GM18873 (cell line): ENCODE measurements around the gene ATP5ME.

Experiments
- ATAC-seq: cut with Tn5 transposase; IDR thresholded peaks from one replicate; pipeline ENCODE4 v1.9.1; 2021; ENCODE audit warnings: mild to moderate bottlenecking, moderate library complexity, moderate number of reproducible peaks; ENCODE audit not compliant: unreplicated experiment, low FRiP score

The ATP5ME gene

DNA sequence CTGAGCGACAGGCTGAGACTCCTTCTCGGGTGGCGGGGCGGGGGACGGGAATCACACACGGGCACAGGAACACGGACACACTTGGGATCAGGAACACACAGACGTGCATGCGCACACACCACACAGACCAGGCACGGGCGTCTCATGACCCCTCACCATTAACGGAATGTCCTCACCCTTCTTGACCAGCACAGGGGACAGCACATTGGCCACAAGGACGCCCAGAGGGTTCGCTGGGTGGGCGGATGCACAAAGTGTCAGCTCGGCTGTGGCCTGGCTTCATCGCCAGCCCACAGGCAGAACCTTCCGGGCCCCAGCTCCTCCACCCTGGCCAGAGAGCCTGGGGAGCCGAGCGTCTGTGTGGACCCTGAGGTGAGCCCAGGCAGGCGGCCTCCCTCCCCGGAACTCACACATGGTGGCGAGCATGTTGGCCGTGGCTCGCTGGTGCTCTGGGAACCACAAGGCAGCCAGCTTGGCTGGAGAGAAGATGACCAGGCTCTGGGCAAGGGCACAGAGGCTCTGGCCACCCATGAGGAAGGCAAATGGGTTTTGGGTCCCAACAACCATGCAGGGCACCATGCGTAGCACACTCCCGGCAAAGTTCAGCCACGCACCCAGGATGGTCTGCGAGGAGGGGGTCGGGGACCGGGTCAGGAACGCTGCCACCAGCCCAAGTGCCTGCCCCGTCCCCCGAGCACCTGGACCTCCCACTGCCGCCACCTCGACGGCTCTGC, 11.8 kb upstream of the ATP5ME start:
- no peak for ATAC-seq

DNA sequence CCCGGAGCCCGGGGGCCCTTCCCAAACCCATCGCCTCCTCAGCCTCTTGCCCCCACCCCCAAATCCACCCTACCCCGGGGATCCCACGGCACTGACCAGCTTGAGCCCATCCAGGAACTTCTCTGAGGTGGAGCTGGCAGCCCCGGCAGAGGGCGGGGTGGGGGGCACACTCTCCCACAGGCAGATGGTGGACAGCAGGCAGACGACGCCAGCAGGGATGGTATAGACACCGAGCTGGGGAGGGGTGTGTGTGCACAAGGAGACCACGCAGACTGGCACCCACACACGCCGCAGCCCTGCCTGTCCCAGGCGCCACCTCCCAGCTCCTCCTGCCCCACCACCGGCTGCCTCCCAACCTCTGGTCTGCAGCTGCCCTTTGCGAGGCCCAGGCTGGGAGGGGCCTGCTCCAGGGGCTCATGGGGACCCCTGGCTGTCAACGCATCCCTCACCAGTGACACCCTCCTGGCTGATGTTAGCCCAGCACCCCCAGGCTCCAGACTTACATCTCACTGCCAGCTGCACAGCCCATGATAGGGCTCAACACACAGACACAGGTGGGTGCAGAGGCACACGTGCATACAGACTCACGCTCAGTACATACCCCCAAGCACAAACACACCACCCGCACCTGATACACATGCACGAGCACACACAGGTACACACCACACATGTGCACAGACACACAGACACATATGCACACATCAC, 10.7 kb upstream of the ATP5ME start:
- ATAC-seq = no peak

DNA sequence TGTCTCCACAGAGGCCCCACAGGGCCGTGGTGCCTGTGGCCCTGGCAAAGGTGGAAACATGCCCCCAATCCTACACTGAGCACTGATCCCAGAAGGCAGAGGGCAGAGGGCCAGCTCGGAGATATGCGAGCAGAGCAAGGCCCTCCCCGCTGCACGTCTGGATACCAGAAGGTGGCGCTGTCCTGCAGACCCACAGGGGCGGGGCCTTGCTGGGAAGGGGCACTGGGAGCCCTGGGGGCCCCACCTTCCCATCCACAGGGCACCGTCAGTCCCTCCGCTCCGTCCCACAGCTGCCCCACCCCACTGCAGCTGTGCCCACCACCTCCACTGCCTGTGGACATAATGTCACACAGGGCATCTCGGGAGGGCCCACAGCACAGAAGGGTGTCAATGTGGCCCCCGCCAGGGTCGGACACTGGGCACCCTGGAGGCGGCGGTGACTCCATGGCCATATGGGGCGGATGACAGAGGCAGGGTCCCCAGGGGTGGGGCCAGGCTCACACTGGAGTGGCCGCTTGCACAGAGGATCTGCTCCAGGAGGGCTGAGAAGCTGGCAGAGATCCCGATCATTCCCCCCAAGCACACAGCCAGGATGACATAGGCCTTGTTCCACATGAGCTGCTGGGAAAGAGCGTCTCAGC, 10.0 kb upstream of the ATP5ME start:
- no peak for ATAC-seq

DNA sequence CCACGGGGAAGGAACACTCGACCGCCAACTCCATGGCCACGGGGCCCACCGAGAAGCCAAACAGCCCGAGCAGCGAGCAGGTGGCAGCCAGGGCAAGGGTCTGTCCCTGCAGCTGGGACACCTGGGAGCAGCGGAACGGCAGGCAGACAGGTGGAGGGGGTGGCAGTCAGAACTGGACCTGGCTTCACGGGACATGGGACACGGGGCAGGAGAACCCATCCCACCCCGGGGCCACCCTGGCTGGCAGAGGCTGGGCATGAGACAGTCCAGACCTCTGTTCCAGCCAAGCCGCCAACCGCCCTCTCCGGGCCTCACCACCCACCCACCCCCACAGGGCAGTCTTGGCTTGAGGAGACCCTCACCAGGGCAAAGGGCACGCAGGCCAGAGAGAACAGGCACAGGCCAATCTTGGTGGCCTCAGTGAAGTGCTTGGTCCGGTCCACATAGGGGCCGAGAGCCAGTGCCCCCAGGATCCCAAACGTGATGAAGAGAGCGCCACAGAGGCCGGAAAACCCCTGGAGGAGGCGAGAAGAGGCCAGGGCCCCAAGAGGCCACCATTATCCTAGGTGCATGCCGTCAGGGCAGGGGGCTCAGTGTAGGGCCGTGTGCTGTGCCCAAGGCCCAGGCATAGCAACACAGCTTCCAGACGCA, 9.3 kb upstream of the ATP5ME start:
- no peak for ATAC-seq

DNA sequence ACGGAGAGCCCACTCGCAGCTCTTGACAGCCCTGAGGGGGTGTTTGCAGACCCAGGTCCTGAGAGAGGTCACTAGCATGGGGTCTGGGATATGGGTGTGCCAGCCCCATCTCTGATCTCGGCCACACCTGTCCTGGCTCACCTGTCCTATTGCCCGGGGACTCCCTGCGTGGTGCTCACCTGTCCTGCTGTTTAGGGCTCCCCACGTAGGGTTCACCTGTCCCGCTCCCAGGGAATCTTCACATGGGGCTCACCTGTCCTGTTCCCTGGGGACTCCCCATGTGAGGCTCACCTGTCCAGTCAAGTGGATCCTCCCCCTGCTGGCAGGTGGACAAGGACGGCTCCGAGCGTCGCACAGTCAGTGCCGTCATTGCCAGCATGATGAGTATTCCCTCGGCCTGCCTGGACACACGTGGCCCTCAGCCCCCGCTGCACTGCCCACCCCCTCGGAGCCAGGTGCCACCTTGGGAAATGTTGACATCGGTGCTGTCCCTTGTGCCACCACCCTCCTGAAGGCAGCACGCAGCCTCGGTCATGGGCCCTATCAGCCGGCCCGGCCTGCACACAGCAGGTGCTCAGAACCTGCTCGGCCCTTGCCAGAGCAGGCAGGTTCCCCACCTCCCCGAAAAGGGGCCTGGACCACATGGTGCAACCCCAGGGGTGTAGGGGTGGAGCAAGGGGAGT, 8.6 kb upstream of the ATP5ME start:
- ATAC-seq = no peak

DNA sequence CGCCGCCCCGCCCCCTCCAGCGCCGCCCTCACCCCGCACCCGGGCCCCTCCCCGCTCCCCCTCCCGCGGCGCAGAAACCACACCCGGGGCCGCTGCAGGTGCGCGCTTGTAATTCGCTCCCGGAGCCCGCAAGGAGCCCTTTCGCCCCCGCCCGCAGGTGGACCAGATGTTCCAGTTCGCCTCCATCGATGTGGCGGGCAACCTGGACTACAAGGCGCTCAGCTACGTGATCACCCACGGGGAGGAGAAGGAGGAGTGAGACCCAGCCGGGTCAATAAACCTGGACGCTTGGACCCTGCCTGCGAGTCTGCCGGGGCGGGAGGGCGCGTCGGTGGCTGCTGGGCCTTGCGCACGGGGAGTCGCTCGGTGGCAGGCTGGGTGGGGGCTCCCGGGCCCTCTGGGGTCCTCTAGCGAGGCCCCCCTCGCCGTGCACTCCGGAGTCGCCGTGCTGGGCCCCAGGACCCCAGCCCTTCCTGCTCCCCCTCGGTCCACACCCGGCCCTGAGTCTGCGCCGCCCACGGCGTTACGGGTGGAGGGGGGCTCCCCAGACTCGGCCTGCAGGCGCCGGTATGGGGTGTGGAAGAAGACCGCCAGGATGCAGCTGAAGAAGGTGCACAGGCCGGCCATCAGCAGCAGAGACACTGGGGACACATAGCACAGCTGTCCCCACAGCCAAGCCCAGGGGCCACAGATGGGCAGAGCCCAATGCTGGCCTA, 7.8 kb upstream of the ATP5ME start:
- no peak for ATAC-seq

DNA sequence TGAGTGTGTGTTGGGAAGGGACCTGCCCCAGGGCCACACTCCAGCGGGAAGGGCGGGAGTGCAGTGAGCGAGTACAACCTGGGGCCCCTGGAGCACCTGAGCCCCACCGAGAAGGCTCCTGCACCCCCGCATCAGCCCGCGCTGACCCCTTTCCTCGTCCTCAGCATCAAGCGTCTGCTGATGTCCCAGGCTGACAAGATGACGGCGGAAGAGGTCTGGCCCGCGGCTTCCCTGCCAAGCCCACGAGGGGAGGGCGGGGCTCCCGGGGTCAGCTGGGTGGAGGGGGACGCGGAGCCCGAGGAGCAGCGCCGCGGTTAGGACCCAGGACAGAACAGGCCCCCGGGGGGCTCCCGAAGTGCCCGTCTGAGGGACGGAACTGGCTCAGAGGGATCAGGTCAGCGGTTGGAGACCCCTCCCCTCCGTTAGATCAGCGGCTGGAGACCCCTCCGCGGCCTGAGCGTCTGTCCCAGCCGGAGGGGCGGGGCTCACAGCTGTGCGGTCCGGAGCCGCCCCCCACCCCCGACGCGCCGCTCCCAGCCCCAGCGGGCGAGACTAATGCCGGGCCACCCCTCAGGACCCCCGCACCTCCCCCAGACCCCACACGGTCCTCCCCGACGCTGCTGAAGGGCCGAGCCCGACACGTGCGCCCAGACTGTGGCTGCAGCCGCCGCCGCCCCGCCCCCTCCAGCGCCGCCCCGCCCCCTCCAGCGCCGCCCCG, 7.0 kb upstream of the ATP5ME start:
- no peak for ATAC-seq

DNA sequence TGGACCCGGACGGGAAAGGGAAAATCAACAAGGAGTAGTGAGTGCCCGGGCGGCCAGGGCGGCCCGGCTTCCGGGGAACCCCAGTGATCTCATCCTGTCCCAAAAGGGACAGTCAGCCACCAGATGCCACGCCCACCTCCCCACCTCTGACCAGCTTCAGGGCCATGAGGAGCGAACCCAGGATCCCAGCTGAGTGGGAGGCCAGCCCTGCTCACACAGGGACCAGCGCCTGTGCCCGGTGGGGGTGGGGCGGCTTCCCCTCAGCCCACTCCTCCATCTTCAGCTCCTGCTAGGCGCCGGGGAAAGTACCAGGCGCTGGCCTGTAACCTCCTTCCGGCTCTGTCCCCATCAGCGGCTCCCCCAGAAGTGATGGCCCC, 6.5 kb upstream of the ATP5ME start:
- ATAC-seq = no peak

DNA sequence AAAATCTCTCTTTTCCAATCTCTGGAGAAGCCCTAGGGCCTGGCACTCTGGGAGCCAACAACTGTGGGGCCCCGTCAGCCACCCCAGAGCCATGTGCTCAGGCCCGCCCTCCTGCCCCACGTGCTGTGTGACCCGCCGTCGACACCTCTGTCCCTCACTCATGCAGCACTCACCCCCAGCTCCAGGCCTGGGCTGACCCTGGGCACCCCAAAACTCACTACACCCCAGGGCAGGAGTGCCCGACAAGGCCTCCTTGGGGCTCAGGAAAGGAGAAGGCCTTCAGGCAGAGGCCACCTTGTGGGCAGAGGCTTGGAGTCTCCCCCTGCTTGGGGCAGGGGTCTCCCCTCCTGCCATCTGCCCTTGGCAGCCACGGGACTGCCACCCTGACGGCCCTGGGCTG, 6.0 kb upstream of the ATP5ME start:
- no peak for ATAC-seq

DNA sequence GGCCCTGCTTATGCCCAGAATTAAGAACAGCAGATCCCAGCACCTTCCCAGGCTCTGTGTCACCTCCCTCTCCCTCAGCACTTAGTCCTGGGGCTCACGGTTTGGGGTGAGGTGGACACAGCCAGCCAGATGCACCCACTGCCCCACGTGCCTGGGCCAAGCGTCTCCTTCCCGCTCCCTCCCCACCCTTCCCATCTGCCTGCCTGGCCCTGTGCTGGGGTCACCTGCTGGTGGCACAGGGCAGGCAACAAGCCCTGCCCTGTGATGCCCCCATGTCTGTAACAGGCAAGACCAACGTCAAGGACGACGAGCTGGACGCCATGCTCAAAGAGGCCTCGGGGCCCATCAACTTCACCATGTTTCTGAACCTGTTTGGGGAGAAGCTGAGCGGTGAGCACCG, 5.6 kb upstream of the ATP5ME start:
- ATAC-seq = no peak

DNA sequence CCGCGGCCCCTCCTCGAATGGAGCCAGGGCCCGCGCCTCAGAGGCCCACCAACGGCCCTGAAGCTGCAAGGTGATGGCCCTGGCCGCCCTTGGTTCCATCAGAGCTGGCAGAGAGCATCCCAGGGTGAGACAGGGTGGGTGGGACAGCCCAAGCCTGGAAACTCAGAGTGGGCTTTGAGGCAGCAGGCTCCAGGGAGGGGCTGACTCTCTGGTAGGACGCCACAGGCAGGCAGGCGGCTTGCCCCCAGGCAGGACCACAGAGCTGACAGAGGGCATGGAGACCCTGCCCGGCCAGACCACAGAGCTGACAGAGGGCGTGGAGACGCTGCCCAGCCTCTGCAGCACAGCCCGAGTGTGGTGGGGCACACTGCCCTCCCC, 5.0 kb upstream of the ATP5ME start:
- no peak for ATAC-seq

DNA sequence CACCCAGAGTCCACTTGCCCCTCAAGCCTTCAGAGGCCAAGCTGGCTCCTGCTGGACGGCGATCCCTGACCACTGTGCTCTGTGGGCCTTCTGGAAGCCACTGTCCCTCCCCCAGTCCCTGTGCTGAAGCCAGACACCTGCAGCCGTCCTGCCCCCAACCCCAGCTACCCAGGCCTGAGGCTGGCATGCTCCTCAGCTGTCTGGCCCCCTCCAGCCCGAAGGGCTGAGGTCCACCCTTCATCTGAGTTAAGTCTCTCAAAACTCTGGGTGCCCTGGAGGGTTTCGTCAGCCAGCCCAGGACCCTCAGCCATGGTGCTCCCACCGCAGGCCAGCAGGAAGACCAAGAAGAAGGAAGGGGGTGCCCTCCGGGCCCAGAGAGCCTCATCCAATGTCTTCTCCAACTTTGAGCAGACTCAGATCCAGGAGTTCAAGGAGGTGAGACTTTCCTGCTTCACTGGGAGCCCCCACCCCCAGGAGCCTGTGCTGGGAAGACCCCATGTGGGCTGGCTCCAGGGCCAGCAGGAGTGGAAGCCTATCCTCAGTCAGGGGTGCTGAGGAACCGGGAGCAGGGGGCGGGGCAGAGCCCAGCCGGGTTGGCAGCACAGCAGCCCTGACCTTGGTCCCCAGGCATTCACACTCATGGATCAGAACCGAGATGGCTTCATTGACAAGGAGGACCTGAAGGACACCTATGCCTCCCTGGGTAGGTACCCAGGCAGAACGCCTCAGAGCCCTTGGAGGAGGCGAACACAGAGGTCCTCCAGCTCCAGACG, 4.4 kb upstream of the ATP5ME start:
- no peak for ATAC-seq

DNA sequence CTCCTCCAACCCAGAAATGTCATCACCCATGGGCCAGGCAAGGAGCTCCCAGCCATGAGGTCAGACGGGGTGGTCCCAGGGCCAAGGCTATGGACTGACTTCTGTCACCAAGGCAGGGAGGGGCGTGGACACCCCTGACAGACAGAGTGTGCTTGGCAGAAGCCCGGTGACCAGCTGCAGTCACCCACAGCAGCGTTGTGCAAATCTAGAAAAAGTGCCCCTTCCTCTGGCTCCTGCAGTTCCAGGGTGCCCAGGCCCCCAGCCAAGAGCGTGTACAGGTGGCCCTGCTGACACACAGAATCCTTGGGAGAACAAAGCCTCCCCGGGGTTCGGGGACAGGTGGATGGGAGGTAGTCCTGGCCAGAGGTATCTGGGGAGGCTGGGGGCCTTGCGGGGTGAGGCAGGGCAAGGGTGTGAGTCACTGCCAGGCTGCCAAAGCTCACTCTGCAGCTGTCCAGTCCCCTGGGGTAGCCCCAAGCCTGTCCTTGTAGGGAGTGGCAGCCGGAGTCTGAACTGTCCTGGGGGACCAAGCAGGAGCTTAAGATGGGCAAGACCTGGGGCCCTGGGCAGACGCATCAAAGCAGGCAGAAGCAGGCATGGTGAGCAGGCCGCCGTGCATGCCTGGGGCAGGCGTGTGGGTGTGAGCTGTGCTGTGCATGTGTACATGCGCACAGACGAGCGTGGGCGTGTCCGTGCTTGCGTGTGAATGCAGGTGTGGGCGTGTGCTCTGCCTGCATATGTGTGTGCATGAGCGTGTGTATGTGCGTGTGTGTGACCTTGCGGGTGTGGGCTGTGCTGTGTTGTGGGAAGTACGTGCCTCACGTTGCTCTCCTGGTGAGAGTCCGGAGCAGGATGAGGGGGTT, 3.6 kb upstream of the ATP5ME start:
- ATAC-seq = no peak

DNA sequence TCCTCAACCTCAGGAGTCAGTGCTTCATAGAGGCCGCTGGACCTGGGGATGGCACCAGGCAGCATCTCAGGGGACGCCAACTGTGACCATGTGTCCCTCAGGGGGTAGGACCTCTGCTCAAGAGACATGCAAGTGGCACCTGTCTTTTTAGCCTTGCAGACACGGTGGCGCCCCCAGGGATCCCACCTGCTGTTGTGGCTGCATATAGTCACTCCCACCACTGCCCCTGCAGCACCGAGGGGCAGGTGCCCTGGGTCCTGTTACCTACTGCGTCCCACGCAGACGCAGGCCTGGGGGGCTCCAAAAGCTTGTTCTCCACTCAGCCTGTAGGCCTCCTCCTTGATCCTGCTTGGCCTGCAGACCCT, 2.8 kb upstream of the ATP5ME start:
- no peak for ATAC-seq

DNA sequence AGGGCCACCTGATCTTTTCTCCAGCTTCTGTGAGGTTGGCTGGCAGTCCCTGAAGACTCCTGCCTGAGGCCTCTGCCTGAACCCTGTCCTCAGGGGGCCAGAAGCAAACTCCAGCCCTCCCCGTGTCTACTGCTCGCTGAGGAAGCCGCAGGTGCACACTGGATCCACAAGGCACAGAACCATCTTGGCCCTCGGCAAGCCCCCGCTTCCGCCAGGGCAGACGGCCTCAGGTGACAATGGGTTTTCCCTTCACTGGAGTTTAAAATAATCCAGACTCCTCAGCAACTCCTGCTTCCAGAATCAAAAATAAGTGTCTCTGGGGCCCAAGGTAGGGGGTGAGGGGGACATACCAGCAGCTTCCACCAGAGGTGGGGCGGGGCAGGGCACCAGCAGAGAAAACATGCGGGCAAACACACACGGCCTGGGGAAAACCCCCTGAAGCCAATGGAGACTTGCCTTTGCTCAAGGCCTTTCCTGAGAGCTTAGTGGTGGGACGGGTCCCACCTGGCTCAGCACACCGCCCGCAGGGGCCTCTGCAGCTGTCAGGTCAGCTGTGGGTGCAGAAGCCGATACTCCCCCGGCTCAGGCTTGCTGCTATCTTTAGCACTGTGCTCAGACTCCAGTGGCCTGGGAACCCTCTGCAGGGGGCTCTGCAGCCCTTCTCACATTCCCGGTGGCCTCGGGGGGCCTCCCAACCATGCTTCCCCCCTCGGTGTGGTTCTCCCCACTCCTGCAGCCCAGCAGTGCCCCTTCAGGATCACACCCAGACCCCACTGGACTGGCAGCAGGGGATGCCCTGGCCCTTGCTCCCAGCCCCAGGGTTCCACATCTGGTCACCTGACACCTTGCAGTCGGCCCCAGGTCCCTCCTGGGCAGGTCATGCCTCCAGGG, 2.1 kb upstream of the ATP5ME start:
- no peak for ATAC-seq

DNA sequence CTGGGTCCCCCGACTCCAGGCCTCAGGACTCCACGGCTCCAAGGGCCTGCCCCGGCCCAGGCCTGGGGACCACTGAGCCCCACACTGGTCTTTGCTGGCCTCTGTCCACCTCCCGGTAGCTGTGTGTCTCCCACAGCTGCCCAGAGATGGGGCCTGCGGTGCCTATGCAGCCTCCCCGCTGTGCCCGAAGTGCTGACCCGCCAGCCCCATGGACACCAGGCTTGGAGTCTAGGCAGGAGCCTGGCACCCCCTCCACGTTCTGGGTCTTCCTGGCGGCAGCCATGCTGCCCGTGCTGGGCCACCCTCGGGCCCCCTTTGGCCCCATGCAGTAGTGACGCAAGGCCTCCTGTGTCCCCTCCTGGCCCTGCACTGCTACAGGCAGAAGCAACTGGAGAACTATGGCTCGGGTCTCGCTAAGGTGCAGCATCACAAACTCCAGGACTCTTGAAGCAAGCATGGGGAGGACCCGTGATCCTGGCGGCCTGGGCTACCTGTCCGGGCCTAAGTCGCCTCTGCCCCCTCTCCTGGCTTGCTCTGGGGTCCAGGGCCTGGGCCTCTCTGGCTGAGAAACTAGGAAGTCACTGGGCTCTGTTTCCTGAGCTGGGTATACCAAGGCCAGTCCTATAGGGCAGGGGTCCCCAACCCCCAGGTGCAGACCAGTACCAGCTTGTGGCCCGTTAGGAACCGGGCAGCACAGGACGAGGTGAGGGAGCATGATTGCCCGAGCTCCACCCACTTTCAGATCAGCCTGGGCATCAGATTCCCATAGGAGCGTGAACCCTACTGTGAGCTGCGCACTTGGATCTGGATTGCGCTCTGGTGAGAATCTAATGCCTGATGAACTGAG, 1.2 kb upstream of the ATP5ME start:
- ATAC-seq = no peak
